Muscle layer of duodenum (tissue), 2 donors: ENCODE results near the gene CHRFAM7A.
"Not testable (repeated sequence)": the region's sequence is repeated elsewhere in the genome, so short reads cannot be mapped to it uniquely, and the experiment has no call there.

Experiments
- H3K27ac ChIP-seq: one replicate; pipeline ENCODE4 v1.7.0; 2013; ENCODE audit warnings: mild to moderate bottlenecking, low read length
- H3K27me3 ChIP-seq: one replicate; pipeline ENCODE4 v1.7.0; 2013; ENCODE audit warnings: low read depth, mild to moderate bottlenecking, control low read depth, low read length
- H3K36me3 ChIP-seq, 2 donors: one replicate each; pipeline ENCODE4 v1.7.0; 2013; ENCODE audit warnings: low read length in 2 of 2, control low read depth in 1 of 2, mild to moderate bottlenecking in 1 of 2; ENCODE audit not compliant: insufficient read depth in 2 of 2, control insufficient read depth in 1 of 2
- H3K4me1 ChIP-seq, 2 donors: one replicate each; pipeline ENCODE4 v1.7.0; 2013; ENCODE audit warnings: low read length in 2 of 2, mild to moderate bottlenecking in 2 of 2, control low read depth in 1 of 2, moderate library complexity in 1 of 2; ENCODE audit not compliant: insufficient read depth in 2 of 2, control insufficient read depth in 1 of 2
- H3K4me3 ChIP-seq, 2 donors: one replicate each; pipeline ENCODE4 v1.7.0; 2013; ENCODE audit warnings: low read length in 2 of 2, low read depth in 1 of 2, mild to moderate bottlenecking in 1 of 2
- H3K9me3 ChIP-seq, 2 donors: one replicate each; pipeline ENCODE4 v1.7.0; 2013; ENCODE audit warnings: low read length in 2 of 2, control low read depth in 1 of 2, mild to moderate bottlenecking in 1 of 2; ENCODE audit not compliant: control insufficient read depth in 1 of 2
- donor health status: healthy.

Gene CHRFAM7A

GRCh38 chr15:30392766-30393663, at the start of gene CHRFAM7A:
Gene CHRFAM7A (minus strand): TSS chr15:30393540. CDS start chr15:30383351, 10,189 bp downstream.
- not testable (repeated sequence) for H3K4me1 ChIP-seq, H3K9me3 ChIP-seq, H3K27ac ChIP-seq, H3K4me3 ChIP-seq, H3K27me3 ChIP-seq, H3K36me3 ChIP-seq

- not testable (repeated sequence) for H3K9me3 ChIP-seq, H3K36me3 ChIP-seq, H3K4me1 ChIP-seq, H3K27me3 ChIP-seq, H3K4me3 ChIP-seq, H3K27ac ChIP-seq
Observed at GRCh38 chr15:30438348-30438747, 45.0 kb upstream of the CHRFAM7A start.

GRCh38 chr15:30435878-30436277, 42.5 kb upstream of the CHRFAM7A start:
- not testable (repeated sequence) for H3K4me3 ChIP-seq, H3K36me3 ChIP-seq, H3K4me1 ChIP-seq, H3K27ac ChIP-seq, H3K27me3 ChIP-seq, H3K9me3 ChIP-seq

- not testable (repeated sequence) for H3K4me3 ChIP-seq, H3K9me3 ChIP-seq, H3K27ac ChIP-seq, H3K4me1 ChIP-seq, H3K27me3 ChIP-seq, H3K36me3 ChIP-seq
Observed at GRCh38 chr15:30420723-30421122, 27.4 kb upstream of the CHRFAM7A start.

GRCh38 chr15:30414160-30414559, 20.8 kb upstream of the CHRFAM7A start, which contains the start of gene GOLGA8R:
Gene GOLGA8R (minus strand): TSS chr15:30414260. CDS start chr15:30414162, 98 bp downstream.
- not testable (repeated sequence) for H3K4me3 ChIP-seq, H3K4me1 ChIP-seq, H3K27me3 ChIP-seq, H3K36me3 ChIP-seq, H3K9me3 ChIP-seq, H3K27ac ChIP-seq

DNA sequence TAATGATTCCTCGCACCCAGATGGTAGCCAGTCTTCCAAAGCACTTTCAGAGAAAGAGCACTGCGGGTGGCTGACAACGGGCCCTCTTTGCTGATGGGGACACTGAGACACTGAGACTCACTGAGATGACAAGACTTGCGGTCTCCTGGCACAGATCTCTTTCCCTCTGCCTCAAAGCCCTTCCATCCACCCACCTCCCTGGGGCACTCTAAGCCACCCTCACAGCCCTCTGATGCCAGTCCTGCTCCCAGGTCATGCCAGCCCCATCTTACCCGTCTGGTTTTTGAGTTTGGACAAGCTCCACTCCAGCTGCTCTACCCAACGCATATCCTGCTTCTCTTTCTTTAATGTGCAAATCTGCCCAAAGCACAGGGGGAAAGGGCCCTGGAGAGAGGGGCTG, 14.3 kb upstream of the CHRFAM7A start:
- H3K4me3 ChIP-seq, H3K27ac ChIP-seq, H3K36me3 ChIP-seq, H3K4me1 ChIP-seq, H3K9me3 ChIP-seq, H3K27me3 ChIP-seq: not testable (repeated sequence)

GRCh38 chr15:30398988-30399387, 5.6 kb upstream of the CHRFAM7A start:
- not testable (repeated sequence) for H3K9me3 ChIP-seq, H3K27me3 ChIP-seq, H3K27ac ChIP-seq, H3K36me3 ChIP-seq, H3K4me3 ChIP-seq, H3K4me1 ChIP-seq

- not testable (repeated sequence) for H3K27ac ChIP-seq, H3K36me3 ChIP-seq, H3K9me3 ChIP-seq, H3K4me3 ChIP-seq, H3K4me1 ChIP-seq, H3K27me3 ChIP-seq
Observed at GRCh38 chr15:30393664-30393991, 288 bp upstream of the CHRFAM7A start.

DNA sequence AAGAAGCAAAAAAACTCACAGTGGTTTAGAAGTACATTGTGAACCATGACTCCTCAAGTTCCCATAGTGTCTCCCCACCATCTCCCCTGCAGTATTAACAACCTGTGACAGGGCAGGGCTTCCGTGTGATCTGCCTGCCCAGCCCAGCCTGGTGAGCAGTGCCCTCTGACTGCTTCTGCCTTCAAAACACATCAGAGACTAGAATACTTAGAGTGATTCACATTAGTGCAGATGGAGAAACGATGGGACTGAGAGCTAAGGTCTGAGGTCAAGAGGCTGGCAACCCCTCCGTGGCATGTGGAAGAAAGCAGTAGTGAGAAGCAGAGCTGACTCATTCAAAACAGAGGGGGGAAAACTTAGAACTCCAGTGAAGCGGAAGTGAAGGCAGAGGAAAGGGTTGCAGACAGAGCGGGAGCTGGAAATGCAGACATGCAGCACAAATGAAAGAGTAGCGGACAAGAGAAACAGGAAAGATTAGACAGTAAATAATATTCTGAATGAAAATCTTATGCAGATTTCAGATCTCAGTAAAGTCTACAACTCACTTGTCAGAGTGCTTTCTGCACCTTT, 6.9 kb downstream of the CHRFAM7A start:
- H3K4me3 ChIP-seq, H3K36me3 ChIP-seq, H3K27ac ChIP-seq, H3K9me3 ChIP-seq, H3K27me3 ChIP-seq, H3K4me1 ChIP-seq: not testable (repeated sequence)

- H3K4me3 ChIP-seq, H3K9me3 ChIP-seq, H3K4me1 ChIP-seq, H3K27me3 ChIP-seq, H3K36me3 ChIP-seq, H3K27ac ChIP-seq: not testable (repeated sequence)
Observed at GRCh38 chr15:30377082-30377413, 16.3 kb downstream of the CHRFAM7A start.

DNA sequence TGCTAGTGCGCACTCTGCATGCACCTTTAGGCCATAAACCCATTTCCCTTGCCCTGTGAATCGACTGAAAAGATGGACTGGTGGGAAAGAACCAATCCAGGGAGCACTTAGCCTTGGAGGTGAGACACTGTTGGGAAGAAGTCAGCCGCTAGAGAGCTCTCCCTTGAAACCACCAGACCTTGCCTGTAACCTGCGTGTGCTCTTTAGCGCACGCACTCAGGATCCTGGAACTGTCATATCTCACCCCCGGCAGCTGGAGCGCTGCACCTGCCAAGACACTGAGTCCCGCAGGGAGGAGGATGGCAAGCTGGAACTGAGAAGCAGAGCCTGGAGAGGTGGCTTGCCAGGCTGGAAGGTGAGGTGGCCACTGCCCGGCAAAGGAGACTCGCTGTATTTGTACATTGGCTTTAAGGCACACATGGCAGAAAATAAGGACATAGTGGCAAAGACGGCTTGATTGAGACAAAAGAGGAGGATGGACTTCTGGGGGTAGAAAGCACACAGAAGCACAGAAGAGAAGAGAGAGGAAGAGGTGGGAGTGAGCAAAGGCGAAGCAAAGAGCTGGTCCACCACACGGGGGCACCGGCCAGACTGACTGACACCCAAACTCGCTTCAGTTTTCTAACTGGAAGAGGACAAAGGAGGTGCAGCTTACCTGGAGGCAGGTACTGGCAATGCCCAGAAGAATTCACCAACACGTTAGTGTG, 16.8 kb downstream of the CHRFAM7A start:
- not testable (repeated sequence) for H3K36me3 ChIP-seq, H3K27ac ChIP-seq, H3K4me1 ChIP-seq, H3K27me3 ChIP-seq, H3K9me3 ChIP-seq, H3K4me3 ChIP-seq

- H3K4me1 ChIP-seq, H3K27me3 ChIP-seq, H3K27ac ChIP-seq, H3K9me3 ChIP-seq, H3K4me3 ChIP-seq, H3K36me3 ChIP-seq: not testable (repeated sequence)
Observed at GRCh38 chr15:30375872-30376271, 17.5 kb downstream of the CHRFAM7A start.
